ENCODE measurements around the gene PNMA8B. TPM values are rescaled to one million over a fixed set of nuclear protein-coding genes. Genes with fewer than 3 reads are reported as not detected.

The PNMA8B gene
- total RNA-seq, 1 experiment from 2014 or later = not detected

DNA sequence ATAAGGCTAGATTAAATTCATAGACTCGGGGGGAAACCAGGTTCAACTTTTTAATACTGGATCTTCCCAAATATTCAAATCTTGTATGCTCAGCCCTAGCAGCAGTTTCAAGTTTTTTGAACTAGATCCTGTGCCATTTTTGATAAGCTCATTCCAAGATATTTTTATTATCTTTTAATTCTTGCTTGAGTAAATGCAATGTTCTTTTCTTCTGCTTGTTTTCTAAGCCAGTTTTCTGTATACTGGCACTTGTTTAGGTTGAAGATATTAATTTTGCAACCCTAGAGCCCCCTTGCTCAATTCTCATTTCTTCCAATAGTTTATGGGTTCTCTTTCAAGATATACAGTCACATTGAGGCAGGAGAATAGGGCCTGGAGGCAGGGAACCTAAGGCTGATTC lies 53.8 kb downstream of the PNMA8B start:
- no peak overlapping the region for H3K4me3 Mint-ChIP-seq (ENCODE audit: low read depth, unreplicated experiment)
- no peaks in the 10 kb centered on the region for H3K36me3 Mint-ChIP-seq (ENCODE audit: insufficient read depth, unreplicated experiment)
- H3K27me3 Mint-ChIP-seq (ENCODE audit: unreplicated experiment) = peaks cover 16% of the 10 kb centered on the region
- TF ChIP-seq, protein P1, sequence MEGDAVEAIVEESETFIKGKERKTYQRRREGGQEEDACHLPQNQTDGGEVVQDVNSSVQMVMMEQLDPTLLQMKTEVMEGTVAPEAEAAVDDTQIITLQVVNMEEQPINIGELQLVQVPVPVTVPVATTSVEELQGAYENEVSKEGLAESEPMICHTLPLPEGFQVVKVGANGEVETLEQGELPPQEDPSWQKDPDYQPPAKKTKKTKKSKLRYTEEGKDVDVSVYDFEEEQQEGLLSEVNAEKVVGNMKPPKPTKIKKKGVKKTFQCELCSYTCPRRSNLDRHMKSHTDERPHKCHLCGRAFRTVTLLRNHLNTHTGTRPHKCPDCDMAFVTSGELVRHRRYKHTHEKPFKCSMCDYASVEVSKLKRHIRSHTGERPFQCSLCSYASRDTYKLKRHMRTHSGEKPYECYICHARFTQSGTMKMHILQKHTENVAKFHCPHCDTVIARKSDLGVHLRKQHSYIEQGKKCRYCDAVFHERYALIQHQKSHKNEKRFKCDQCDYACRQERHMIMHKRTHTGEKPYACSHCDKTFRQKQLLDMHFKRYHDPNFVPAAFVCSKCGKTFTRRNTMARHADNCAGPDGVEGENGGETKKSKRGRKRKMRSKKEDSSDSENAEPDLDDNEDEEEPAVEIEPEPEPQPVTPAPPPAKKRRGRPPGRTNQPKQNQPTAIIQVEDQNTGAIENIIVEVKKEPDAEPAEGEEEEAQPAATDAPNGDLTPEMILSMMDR (IDR thresholded peaks at IDR 0.05; ENCODE audit: unreplicated experiment) = no peak
- no peak overlapping the region for H3K27ac Mint-ChIP-seq (ENCODE audit: unreplicated experiment)
- intact Hi-C loops (cut with micrococcal nuclease; ENCODE audit: unreplicated experiment) = no loop called here
- peaks cover 10% of the 10 kb centered on the region for H3K4me1 Mint-ChIP-seq (ENCODE audit: low read depth, unreplicated experiment)
- DNase-seq = no peak
- BruUV-seq (replicated peaks) = no TSS peak
- H3K9me3 Mint-ChIP-seq (ENCODE audit: low read depth, unreplicated experiment) = no peaks in the 10 kb centered on the region
- CTCF ChIA-PET = no interaction called here

Other genes starting within 250 kb of the PNMA8B start
- 0.68 and 1.7 TPM in 2 replicates for gene HIF3A, start 198.8 kb downstream of the PNMA8B start, total RNA-seq (2022)
- gene PPP5C, start 148.8 kb downstream of the PNMA8B start, total RNA-seq (2022) = 124 and 128 TPM in 2 replicates
- not detected in 2 replicates for gene CCDC8, start 82.3 kb downstream of the PNMA8B start, total RNA-seq (2022)
- not detected in 2 replicates for gene PNMA8C, start 66.9 kb downstream of the PNMA8B start, total RNA-seq (2022)
- gene PNMA8A, start 24.3 kb downstream of the PNMA8B start, total RNA-seq (2022) = 0.49 and 0.61 TPM in 2 replicates
- 182 and 220 TPM in 2 replicates for gene CALM3, start 105.5 kb upstream of the PNMA8B start, total RNA-seq (2022)
- not detected in 2 replicates for gene PTGIR, start 129.2 kb upstream of the PNMA8B start, total RNA-seq (2022)
- gene GNG8, start 140.3 kb upstream of the PNMA8B start, total RNA-seq (2022) = not detected in 2 replicates
- not detected in 2 replicates for gene DACT3, start 165.3 kb upstream of the PNMA8B start, total RNA-seq (2022)
- 98.3 and 110 TPM in 2 replicates for gene PRKD2, start 221.2 kb upstream of the PNMA8B start, total RNA-seq (2022)